ENCODE measurements around the gene AKAP9.
"Not testable (repeated sequence)": the region's sequence is repeated elsewhere in the genome, so short reads cannot be mapped to it uniquely, and the experiment has no call there.

The AKAP9 gene

DNA sequence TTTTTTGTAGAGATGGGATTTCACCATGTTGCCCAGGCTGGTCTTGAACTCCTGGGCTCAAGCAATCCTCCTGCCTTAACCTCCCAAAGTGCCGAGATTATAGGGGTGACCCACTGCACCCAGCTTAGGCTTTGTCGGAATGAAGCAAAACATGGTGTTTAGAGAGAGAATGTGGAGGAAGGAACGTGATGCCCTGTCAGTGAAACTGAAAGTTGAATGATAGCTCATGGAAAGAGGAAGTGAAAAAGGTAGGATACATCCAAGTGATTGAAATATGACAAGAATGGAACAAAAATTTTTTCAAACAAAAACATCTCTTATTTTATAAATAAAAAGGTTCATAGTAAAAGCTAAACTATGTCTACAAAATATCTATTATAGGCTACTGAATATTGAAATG is 5.9 kb downstream of the AKAP9 start:
- DNase-seq: no peak

GRCh38 chr7:91947948-91948347 is 7.3 kb downstream of the AKAP9 start:
- no peak for DNase-seq

GRCh38 chr7:91949221-91950009 is 8.8 kb downstream of the AKAP9 start:
- no peak for DNase-seq

DNA sequence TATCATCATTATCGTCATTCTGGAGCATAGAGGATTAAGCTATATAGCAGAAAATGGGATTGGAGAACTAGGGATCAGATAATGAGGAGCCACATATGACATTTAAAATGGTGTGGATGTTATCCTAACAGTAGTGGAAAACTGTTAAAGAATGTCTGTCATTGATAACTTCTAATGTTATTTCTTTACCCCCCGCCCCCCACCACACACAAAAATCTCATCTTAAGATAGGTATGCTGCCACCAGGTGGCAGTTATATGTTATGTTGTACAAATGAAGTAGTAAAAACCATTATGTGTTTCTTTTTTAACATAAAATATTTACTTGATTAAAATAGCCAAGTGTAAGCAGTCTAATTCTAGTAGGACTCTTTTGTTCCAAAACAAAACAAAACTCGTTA is 13.0 kb downstream of the AKAP9 start:
- no peak for DNase-seq

GRCh38 chr7:91956464-91956863 is 15.8 kb downstream of the AKAP9 start:
- not testable (repeated sequence) for DNase-seq

GRCh38 chr7:91957232-91957631 is 16.6 kb downstream of the AKAP9 start:
- DNase-seq: no peak

DNA sequence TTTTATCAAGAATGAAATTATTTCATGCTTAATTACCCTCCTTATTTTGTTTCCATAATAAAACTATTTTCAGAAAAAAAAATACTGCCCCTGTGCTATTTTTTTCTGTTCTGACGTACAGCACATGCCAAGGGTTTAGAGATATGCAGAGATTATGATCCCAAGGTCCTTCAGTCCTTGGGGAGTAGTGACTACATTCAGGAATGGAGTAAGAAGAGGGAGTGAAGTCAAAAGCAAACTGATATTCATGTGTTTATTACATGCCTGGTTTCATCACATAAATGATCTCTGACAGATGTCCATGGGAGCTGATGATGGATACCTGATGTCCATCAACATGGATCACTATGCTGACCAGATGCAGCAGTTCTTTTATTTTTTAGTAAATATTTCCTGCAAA is 17.2 kb downstream of the AKAP9 start:
- DNase-seq: no peak

DNA sequence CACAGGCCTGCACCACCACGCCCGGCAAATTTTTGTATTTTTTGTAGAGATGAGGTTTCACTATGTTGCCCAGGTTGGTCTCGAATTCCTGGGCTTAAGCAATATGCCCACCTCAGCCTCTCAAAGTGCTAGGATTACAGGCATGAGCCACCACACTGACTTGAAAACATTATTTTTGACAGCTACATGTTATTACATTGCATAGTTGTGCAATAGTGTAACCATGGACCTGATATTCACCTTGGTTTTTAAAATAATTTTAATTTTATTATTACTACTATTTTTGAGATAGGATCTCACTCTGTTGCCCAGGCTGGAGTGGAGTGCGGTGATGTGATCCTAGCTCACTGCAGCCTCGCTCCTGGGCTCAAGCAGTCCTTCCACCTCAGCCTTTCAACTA is 18.4 kb downstream of the AKAP9 start:
- DNase-seq: no peak

GRCh38 chr7:91961816-91962215 is 21.2 kb downstream of the AKAP9 start:
- DNase-seq: no peak

GRCh38 chr7:91962419-91962818 is 21.8 kb downstream of the AKAP9 start:
- DNase-seq: no peak

GRCh38 chr7:91967513-91967912 is 26.9 kb downstream of the AKAP9 start:
- DNase-seq: not testable (repeated sequence)

GRCh38 chr7:91973639-91974038 is 33.0 kb downstream of the AKAP9 start:
- DNase-seq: no peak

DNA sequence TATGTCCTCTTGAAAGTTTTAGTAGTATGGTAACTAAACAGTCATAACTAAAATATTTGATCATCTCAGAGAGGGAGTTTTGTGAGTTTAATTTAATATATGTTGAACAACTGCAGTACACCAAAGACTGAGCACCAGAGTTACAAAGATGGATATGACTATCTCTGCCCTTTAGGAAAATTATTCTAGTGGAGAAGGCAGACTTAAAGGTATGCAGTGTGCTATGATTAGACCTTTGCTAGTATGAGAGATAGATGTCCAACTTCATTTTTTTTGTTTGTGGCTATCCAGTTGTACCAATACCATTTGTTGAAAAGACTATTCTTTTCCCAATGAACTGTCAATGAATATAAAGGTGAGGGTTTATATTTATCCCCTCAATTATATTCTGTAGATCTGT is 33.4 kb downstream of the AKAP9 start:
- DNase-seq: no peak

DNA sequence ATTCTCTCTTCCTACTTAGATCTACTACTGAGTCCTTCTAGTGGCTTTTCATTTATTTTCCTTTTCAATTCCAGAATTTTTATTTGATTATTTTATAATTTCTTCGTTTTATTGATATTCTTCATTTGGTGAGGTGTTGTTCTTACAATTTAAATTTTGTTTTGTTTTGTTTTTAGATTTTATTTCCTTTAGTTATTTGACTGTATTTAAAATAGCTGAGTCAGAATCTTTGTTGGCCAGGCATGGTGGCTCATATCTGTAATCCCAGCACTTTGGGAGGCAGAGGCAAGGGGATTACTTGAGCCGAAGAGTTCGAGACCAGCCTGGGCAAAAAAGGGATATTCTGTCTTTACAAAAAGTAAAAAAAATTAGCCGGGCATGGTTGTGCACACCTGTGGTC is 36.1 kb downstream of the AKAP9 start:
- DNase-seq: no peak

- DNase-seq: no peak
Measured at GRCh38 chr7:91979590-91979989, 38.9 kb downstream of the AKAP9 start.

DNA sequence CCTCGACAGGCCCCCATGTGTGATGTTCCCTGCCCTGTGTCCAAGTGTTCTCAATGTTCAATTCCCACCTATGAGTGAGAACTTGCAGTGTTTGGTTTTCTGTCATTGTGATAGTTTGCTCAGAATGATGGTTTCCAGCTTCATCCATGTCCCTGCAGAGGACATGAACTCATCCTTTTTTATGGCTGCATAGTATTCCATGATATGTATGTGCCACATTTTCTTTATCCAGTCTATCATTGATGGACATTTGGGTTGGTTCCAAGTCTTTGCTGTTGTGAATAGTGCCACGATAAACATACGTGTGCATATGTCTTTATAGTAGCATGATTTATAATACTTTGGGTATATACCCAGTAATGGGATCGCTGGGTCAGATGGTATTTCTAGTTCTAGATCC is 41.7 kb downstream of the AKAP9 start:
- DNase-seq: not testable (repeated sequence)

- DNase-seq: no peak
Measured at GRCh38 chr7:91988213-91988612, 47.6 kb downstream of the AKAP9 start.

- DNase-seq: no peak
Measured at GRCh38 chr7:91993976-91994375, 53.3 kb downstream of the AKAP9 start.

- DNase-seq: no peak
Measured at GRCh38 chr7:91995391-91996105, 54.9 kb downstream of the AKAP9 start.

DNA sequence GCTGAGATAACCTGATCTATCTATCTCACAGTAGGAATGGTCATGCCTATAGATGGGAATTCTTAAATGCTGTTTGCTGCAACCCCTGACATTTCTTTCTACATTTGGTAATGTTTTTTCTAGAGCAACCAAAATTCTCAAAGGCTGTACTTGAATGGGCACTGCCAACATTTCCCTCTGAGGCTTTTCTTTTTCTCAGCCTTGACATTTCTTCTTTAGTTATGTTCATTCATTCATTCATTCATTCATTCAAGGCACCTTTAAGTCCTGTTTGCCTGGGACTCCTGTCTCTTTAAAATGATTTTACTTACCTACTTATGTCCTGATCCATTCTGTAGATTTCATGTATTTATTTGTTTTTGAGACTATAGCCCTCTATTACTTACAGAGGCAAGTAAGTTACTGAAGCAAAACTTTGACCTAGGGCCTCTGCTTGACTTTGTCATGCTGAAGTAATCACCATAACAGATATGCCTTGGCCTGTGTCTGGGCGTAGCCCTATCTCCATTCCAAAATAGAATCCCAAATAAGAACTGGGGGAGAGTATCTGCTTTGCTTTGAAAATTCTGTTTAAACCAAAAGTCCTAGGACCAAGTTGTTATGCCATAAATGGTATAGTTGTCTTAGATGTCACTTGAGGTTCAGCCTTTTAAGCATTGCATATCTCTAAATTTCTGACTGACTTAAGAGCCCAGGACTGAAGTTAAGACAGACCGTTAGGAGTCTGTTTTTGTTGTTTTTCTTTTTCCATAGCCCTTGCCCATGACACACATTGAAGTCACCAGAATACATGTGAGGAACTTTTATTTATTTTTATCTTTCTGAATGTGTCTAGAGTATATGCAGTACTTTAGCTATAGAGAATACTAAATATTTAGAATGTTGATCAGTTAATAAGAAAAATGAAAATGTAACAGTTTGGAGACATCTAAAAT is 59.2 kb downstream of the AKAP9 start:
- no peak for DNase-seq

DNA sequence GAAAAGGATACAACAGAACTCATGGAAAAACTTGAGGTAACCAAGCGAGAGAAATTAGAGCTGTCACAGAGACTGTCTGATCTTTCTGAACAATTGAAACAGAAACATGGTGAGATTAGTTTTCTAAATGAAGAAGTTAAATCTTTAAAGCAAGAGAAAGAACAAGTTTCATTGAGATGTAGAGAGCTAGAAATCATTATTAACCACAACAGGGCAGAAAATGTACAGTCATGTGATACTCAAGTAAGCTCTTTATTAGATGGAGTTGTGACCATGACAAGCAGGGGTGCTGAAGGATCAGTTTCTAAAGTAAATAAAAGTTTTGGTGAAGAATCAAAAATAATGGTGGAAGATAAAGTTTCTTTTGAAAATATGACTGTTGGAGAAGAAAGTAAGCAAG is 62.1 kb downstream of the AKAP9 start:
- DNase-seq: no peak

DNA sequence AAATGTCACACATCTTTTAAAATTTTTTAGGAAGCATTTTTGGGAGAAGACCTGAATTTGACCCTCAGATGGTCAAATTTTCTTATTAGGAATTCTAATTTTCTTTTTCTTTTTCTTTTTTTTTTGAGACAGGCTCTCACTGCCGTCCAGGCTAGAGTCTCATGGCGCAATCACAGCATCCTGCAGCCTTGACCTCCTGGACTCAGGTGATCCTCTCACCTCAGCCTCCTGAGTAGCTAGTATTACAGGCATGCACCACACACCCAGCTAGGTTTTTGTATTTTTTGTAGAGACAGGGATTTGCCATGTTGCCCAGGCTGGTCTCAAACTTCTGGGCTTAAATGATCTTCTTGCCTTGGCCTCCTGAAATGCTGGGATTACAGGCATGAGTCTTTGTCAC is 65.4 kb downstream of the AKAP9 start:
- DNase-seq: no peak

GRCh38 chr7:92010215-92010614 is 69.6 kb downstream of the AKAP9 start:
- no peak for DNase-seq
